WI38 (cell line): Measurements from ENCODE around the gene MTCL1.

ENCODE experiments used
- H3K4me3 ChIP-seq: 2 replicates; pipeline ENCODE4 v1.5.1; 2011; ENCODE audit warnings: low read depth, mild to moderate bottlenecking, control low read depth, low read length
- TF ChIP-seq, protein P1 (sequence below): IDR thresholded peaks from 2 replicates; pipeline ENCODE4 v1.5.1; 2012; ENCODE audit warnings: low read depth, mild to moderate bottlenecking, control low read depth, low read length

MTCL1 gene

DNA sequence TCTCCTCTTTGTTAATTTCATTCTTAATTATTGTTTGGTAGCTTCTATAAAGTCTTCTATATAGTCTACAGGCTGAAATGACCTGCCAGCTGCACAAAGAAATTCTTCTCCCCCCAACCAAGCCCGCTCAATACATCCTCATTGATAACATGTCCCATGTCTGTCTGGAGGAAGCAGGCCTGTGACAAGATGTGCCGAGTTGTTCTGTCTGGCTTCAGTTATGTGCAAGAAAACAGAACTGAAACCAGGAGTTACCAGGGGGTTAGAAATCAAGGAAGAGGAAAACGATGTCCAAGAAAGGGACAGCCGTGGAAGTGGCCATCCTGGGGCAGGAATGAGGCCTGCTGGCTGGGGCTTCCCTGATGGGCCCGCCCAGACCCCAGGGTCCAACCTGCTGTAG, 57.6 kb downstream of the MTCL1 start:
- H3K4me3 ChIP-seq = no peak overlapping the region
- TF ChIP-seq, protein P1, sequence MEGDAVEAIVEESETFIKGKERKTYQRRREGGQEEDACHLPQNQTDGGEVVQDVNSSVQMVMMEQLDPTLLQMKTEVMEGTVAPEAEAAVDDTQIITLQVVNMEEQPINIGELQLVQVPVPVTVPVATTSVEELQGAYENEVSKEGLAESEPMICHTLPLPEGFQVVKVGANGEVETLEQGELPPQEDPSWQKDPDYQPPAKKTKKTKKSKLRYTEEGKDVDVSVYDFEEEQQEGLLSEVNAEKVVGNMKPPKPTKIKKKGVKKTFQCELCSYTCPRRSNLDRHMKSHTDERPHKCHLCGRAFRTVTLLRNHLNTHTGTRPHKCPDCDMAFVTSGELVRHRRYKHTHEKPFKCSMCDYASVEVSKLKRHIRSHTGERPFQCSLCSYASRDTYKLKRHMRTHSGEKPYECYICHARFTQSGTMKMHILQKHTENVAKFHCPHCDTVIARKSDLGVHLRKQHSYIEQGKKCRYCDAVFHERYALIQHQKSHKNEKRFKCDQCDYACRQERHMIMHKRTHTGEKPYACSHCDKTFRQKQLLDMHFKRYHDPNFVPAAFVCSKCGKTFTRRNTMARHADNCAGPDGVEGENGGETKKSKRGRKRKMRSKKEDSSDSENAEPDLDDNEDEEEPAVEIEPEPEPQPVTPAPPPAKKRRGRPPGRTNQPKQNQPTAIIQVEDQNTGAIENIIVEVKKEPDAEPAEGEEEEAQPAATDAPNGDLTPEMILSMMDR = no peak

DNA sequence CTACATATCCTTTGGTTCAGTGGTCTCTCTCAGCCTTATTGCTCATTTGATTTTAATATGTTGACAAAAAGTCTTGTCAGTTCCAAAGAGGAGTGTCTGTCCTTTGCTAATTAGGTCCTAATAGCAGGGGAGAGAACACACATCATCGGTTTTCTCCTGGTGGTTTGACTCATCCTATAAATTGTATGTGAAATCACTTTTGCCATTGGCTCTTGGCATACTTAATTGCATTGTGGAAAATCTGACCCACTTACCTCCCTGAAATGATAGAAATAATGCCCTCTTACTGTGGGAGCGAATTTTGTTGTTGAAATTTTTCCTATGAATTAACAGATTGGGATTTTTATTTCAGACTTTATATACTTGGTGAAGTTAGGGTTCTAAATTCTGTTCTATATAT, 58.3 kb downstream of the MTCL1 start:
- TF ChIP-seq, protein P1 = no peak
- H3K4me3 ChIP-seq = no peak overlapping the region

DNA sequence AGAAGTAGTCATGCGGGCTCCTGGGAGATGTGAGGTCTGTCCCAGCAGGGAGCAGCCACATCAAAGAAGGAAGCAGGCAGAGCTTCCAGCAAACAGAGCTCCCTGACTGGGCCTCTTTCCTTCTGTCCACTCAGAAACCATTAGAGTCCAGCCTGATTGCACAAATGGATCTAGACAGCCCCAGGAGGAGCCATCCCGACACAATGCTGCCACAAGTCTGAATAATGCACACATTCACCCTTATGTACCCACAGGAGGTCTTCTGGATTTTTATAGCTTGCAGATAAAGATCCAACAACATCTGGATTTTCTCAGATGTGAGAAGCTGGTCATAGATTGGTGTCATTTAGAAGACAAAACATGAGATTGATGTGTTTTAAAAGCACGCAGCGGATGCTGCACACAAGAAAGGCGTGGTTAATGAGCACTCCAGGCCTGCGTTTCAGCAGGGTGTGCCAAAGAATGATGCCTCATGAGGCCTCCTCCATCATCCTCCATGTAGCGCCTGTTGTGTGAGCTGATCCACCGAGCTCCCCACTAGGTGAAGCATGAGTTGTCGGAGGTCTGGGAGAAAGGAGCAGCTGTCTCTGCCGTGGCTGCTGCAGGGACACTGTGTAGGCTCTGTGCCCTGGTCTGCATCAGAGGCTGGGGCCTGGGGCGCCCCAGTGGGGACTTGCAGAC, 60.6 kb downstream of the MTCL1 start:
- H3K4me3 ChIP-seq = no peak overlapping the region
- TF ChIP-seq, protein P1 = no peak

DNA sequence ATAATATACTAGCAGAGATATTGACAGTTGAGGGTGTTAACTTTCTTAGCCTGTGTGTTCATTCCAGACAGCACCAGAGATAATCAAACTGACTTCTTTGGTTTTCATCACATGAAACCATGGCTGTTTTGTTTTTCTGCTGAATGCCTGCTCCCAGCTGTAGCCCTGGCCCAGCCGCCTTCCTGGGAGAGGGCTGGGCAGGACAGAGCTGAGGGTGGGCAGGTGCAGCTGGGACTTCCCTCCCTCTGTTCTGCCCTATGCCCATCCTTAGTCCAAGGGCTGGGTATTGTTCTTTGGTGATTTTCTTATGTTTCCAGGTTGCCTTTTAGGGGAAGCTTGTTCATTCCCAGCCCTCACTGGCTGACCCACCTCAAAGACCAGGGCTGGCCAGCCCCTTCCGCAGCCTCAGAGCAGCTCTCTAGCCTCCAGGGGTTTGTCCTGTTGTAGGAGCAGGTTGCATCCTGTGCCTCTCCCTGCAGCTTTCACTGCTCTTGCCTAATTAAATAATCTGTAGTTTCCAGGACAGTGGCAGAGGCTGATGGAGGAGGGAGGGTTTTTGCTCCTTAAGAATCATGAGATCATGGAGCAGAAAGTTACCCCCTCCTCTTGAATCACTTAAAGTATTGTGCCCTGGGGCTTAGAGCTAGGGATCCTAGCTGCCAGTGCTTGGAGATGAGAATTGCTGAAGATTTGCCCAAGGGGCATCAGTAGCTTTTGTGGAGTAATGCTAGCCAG, 61.4 kb downstream of the MTCL1 start:
- TF ChIP-seq, protein P1 = no peak
- H3K4me3 ChIP-seq = no peak overlapping the region

DNA sequence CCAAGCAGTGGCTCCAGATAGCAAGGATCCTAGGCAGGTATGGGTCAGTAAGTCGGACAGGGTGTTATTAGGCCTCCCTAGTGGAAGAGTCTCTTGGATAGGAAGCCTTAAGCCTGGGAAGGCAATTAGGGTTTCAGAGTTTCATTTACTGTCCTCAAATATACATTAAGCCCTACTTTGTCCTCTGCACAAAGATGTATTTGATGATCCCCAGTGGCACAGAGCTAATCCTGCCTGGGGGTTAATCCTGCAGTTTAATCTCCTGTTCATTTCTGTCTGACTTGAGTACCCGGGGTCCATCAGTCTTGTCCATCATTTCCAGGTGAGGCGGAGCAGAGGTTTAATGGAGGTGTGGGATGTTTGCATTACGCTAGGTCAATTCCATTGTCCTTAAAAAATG, 62.0 kb downstream of the MTCL1 start:
- TF ChIP-seq, protein P1 = no peak
- no peak overlapping the region for H3K4me3 ChIP-seq

DNA sequence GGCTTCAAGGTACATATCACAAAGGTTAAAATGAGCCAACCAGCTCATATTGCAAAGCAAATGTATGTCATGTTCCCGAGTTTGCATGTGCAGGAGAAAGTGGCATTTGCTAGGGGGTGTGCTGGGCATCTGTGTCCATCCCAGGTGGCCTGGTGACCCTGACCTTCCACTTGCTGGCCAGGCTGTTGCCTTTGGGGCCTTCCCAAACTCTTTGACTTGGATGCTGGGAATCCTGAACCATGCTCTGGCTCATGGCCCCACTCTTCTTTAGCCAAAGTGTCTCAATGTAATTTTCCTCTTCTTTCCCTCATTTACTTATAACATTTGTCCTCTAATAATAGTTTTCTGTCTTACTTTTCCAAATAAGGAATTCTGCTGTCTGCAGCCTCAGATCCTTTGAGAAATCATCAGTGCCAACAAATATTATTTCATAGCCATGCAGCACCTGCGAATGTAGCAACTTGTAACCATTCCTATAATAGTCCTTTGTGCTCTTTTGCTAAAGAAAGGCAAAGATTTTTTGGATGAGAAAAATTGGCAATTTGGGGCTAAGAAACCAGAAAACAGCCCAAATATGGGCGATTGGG, 64.2 kb downstream of the MTCL1 start:
- H3K4me3 ChIP-seq = no peak overlapping the region
- TF ChIP-seq, protein P1 = no peak

DNA sequence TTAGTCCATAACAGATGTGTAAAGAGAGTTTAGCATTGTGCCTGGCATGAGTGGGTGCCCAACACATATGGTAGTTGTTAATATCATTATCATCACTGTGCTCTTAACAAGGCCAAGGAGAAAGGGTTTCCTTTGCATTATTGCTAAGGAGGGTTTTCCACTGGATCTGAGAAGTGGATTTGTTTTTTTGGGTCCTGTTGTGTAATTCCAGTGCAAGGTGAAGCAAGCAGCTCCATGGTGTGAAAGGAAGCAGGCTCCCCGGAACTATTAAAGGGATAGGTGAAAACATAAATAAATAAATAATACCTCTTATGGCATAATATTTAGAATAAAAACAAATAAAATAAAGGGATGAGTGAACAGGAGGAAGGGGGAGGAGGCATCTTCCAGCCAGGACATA, 65.3 kb downstream of the MTCL1 start:
- no peak overlapping the region for H3K4me3 ChIP-seq
- TF ChIP-seq, protein P1 = no peak
